Bladder microvascular endothelial cell (primary cell): Measurements from ENCODE around the gene IFRD2. TPM values are rescaled to one million over a fixed set of nuclear protein-coding genes. Genes with fewer than 3 reads are reported as not detected.

Source experiments
- total RNA-seq: library from RNA; depleted of rRNA; stranded (reverse); fragments of >200 nt; gene quantifications from 2 replicates; pipeline ENCODE4 v1.2.3, GENCODE V29; 2014

Gene IFRD2, protein sequence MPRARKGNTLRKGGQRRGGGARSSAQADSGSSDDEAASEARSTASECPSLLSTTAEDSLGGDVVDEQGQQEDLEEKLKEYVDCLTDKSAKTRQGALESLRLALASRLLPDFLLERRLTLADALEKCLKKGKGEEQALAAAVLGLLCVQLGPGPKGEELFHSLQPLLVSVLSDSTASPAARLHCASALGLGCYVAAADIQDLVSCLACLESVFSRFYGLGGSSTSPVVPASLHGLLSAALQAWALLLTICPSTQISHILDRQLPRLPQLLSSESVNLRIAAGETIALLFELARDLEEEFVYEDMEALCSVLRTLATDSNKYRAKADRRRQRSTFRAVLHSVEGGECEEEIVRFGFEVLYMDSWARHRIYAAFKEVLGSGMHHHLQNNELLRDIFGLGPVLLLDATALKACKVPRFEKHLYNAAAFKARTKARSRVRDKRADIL
- 79.2 and 85.9 TPM in 2 replicates for total RNA-seq

DNA sequence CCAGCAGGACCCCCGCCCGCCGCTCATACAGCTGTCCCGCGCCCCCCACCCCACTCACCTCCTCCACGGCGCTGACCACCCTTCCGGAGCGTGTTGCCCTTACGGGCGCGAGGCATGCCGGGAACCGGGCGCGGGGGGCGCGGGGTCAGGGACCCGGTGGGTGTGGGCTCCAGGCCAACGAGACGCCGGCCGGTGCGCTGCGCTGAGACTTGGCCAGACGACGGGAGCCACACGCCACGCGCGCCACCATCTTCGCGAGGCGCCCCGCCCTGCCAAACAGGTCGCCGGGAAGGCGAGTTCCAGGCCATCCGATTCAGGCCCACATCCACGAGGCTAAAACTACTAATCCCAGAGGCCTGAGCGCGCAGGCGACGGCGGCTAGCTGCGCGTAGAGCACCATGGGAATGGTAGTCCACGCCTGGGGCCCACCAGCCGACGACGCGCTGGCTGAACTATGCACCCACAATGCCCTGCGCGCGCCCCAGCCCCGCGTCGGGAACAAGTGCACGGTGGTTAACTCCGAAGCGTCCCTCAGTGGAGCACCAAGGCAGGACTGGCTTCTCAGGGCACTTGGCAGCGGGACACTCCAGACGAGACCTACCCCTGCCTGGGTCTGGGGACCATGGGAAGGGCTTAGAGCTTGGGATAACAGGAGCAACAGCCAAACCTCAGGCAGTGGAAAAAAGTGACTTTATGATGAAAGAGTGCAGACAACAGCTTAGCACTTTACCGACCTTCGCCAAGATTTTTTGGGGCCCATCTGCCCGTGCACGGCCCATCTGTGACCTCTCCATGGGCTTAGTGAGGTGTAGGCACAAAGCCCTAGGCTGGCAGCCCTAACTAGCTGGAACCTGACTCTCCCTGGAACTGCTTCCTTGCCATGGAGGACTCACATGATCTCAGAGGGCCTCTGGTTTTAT is at the start of gene IFRD2:
TSS of gene IFRD2 (minus strand) at position 271 of the 920 bp plus-strand sequence. CDS start at position 116, 155 bp downstream.

DNA sequence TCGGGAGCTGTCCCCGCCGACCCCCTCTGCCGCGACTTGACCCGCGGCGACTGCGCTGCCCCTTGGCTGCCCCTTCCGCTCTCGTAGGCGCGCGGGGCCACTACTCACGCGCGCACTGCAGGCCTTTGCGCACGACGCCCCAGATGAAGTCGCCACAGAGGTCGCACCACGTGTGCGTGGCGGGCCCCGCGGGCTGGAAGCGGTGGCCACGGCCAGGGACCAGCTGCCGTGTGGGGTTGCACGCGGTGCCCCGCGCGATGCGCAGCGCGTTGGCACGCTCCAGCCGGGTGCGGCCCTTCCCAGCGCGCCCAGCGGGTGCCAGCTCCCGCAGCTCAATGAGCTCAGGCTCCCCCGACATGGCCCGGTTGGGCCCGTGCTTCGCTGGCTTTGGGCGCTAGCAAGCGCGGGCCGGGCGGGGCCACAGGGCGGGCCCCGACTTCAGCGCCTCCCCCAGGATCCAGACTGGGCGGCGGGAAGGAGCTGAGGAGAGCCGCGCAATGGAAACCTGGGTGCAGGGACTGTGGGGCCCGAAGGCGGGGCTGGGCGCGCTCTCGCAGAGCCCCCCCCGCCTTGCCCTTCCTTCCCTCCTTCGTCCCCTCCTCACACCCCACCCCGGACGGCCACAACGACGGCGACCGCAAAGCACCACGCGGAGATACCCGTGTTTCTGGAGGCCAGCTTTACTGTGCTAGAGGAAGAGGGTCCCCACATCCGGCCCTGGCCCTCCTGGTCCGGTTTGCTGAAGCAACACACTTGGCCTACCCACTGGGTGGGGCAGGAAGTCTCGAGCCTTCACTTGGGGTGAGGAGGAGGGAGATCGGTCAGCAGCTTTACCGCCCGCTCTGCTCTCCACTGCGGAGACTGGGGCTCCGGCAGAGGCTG is 48.5 kb upstream of the IFRD2 start, which contains the start of gene RASSF1:
TSS of gene RASSF1 (minus strand) at position 389 of the 882 bp plus-strand sequence. CDS start at position 358, 31 bp downstream.

DNA sequence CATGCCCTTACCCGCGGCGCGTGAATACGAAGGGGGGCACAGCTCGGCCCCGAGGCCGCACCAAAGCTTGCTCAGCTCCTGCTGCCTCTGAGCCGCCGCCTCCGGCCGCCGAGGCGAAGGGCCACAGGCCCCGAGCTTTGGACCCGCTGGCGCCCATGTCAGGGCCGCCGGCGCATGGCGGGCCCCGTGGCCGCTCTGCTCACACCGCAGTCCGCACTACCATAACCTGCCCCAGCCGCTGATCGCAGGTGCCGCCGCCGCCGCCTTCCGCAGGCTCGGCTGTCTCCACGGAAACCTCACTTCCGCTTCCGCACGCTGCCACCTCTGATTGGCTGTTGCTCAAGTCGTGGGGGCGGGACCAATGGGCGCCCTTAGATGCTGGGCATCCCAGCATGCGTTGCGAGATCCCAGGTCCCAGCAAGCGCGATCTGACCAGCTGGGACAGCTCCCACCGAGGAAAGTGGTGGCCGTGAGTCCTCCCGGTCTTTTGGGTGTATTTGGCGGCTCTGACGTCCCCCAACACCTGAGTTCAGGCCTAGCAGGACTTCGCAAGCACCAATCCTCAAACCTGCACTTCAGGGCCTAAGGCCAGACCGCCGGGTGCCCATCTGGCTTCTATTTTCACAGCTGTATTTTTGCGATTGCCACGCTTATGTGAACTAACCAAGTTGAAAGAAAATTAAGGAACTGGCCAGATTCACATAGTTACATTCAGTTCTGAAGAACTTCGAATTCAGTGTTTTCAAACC is 35.9 kb upstream of the IFRD2 start, which contains the start of gene TUSC2:
TSS of gene TUSC2 (minus strand) at position 281 of the 749 bp plus-strand sequence. CDS start at position 157, 124 bp downstream.

DNA sequence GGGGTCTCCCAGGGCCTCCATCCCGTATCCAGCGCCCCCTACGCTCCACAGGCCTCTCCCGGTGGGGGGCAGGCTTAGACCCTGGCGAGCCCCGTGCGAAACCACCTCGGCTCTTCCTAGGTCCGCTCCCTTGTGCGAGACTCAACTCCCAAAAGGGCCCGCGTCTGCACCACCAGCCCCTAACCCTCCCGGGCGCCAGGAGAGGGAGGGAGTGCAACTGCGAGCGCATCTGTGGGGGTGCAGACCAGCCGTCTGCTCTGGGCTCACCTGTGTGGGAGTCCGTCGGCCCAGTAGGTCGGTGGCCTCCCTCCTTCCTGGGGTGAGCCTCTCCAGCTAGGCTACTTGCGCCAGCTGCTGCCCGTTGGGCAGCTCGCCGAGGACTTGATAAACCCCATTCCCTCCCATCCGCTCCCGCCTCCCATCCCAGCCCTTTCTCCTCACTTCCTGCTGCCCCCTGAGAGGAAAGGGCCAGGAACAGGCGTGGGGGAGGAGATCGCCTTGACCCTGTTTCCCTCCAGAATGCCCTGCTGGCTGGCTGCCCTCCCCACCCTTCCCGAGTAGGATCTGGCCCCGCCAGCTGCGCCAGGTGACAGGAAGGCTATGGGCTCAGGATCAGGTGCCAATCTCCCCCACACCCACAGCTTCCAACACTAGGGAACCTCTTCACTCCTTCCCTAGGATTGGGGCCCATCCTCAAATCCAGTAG is 30.3 kb upstream of the IFRD2 start, which contains the start of gene HYAL2:
TSS of gene HYAL2 (minus strand) at position 360 of the 706 bp plus-strand sequence. CDS start 2,256 bp downstream, outside the sequence.

DNA sequence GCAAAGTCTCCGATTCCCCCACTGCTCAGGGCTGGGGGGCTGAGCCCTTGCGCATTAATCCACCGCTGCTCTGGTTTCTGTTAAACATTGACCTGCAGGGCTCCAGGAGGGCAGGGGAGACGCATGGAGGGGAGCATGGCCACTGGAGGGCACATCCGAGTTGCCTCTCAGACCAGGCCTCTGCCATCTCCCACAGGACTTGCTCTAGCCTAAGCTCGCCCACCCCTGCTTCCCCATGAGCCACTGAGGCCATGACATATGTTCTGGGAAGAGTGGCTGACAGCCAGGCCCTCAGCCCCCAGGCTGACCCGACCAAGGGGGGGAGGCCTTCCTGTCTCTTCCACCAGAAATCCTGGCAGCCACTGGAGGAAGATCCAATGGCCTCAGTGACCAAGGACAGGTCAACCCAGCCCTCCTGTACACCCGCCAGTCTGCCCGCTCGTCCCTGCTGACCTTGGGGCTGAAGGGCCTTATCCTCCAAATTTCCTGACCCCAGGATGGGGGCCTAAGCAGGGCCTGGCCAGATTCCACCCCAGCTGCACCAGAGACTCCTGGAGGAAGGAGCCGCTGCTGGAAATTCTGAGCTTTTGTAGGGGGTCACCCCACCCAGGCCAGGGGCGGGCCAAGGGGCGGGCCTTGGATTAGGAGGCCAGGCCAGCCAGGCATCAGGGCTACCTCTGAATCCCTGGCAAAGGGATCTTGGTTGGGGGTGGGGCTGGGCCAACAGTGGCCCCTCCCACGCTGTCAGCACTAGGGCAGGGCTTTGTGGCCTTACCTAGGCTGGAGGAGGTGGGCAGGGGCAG is 11.0 kb upstream of the IFRD2 start, which contains the start of gene HYAL1:
TSS of gene HYAL1 (minus strand) at position 562 of the 803 bp plus-strand sequence. CDS start 618 bp downstream, outside the sequence.

DNA sequence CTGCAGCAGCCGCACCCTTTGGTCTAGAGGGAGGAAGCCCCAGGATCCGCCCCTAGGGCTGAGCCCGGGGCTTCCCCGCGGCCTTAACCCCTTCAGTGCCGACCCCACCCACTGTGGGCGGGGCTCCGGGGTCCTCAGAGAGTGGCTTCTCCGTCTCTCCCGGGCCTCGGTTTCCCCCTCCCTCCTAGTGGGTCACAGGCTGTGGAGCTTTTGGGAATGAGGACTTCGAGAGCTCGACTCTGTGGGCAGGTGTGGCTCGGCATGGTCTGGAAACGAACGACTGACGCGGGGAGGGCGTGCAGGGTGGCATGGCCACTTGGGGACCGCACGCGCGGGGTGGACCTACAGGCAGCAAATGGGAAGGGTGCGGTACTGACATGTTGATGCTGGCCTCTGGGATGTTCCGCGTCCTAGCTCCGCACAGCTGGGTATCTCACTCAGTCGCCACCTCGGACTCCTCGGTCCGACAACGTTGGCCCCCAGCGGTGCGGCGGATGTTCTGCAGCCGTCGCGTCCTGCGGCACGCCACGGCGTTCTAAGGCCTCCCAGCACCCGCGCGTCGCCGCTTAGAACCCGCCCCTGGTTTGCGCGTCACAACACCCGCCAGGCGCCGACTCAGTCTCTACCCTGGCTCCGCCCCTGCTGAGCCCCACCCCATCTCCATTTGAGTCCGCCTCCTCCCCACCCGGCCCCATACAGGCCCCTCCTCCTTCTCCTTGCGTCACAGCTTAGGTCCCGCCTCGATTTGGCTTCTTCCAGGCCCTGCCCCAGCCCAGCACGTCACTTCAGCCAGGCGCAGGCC is 6.8 kb upstream of the IFRD2 start, which contains the start of the genes HYAL3 and NAA80:
TSS of gene HYAL3 (minus strand) at position 570 of the 802 bp plus-strand sequence. CDS start 3,803 bp downstream, outside the sequence.
TSS of gene NAA80 (minus strand) at position 570 of the 802 bp plus-strand sequence. CDS start 1,942 bp downstream, outside the sequence.

DNA sequence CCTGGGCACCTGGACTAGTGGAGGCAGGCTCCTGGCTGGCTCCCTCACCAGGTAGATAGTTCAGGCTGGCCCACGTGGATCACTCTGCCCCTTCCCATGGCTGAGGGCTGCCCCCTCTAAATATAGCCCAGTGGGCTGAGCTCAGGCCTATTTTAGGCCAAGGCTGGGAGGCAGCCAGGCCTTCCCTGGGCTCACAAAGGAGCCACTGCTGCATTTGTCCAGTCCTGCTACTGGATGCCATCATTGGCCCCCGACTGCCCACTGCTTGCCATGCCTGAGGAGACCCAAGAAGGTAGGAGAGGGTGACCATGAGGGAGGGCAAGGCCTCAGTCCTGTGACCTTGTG is 13.4 kb downstream of the IFRD2 start, which contains the start of gene LSMEM2:
TSS of gene LSMEM2 (plus strand) at position 208 of the 345 bp plus-strand sequence. CDS start at position 235, 27 bp downstream.

DNA sequence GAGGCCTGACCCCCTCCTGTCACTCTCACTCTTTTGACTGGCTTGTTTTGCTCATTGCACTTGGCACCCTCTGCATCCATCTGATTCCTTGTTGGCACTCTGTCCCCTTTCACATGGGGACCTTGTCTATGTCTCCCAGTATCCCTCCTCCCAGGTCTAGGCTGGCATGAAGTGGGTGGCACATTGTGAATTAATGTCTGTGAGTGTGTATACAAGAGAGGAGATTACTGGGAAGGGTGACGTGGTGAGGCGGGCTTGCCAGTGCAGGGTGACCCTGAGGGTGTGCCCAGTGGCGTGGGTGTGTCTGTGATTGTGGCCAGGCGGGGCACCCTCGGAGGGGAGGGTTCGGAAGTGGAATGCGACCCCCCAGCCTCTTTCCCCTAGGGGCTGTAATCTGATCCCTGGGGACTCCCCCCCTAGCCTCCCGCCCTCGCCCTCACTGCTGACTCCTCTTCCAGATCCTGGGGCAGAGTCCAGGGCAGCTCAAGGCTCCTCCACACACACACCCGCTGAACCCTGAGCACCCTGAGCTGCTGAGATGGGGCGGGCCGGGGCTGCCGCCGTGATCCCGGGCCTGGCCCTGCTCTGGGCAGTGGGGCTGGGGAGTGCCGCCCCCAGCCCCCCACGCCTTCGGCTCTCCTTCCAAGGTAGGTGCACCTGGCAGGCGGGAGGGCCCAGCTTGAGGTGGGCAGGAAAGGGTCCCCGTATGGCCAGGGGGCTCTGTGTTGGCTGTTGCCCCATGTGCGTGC is 23.4 kb downstream of the IFRD2 start, which contains the start of gene SEMA3B:
TSS of gene SEMA3B (plus strand) at position 445 of the 749 bp plus-strand sequence. CDS start at position 539, 94 bp downstream.

Other genes with a start within 250 kb of the IFRD2 start
- gene RBM5, start 203.5 kb downstream of the IFRD2 start, total RNA-seq = 115 and 502 TPM in 2 replicates
- 36.8 and 47.1 TPM in 2 replicates for gene SEMA3F, start 137.1 kb downstream of the IFRD2 start, total RNA-seq
- gene GNAT1, start 100.8 kb downstream of the IFRD2 start, total RNA-seq = not detected in 2 replicates
- gene SLC38A3, start 87.2 kb downstream of the IFRD2 start, total RNA-seq = 0.13 TPM in 1 of 2 replicates, not detected in the other
- 583 and 1,028 TPM in 2 replicates for gene GNAI2, start 56.2 kb downstream of the IFRD2 start, total RNA-seq
- 0.49 and 1.1 TPM in 2 replicates for gene SEMA3B, start 23.3 kb downstream of the IFRD2 start, total RNA-seq
- not detected in 2 replicates for gene LSMEM2, start 13.3 kb downstream of the IFRD2 start, total RNA-seq
- gene HYAL3, start 7.0 kb upstream of the IFRD2 start, total RNA-seq = 9.1 and 15.5 TPM in 2 replicates
- 1.9 and 2.8 TPM in 2 replicates for gene NAA80, start 7.0 kb upstream of the IFRD2 start, total RNA-seq
- gene HYAL1, start 11.1 kb upstream of the IFRD2 start, total RNA-seq = 7.2 and 7.6 TPM in 2 replicates
- gene HYAL2, start 30.3 kb upstream of the IFRD2 start, total RNA-seq = 320 and 845 TPM in 2 replicates
- gene TUSC2, start 35.8 kb upstream of the IFRD2 start, total RNA-seq = 16.2 and 18.2 TPM in 2 replicates
- 17.0 and 29.3 TPM in 2 replicates for gene RASSF1, start 48.4 kb upstream of the IFRD2 start, total RNA-seq
- gene ZMYND10, start 53.3 kb upstream of the IFRD2 start, total RNA-seq = 0.16 and 0.31 TPM in 2 replicates
- gene NPRL2, start 58.3 kb upstream of the IFRD2 start, total RNA-seq = 14.2 and 16.8 TPM in 2 replicates
- gene CYB561D2, start 58.4 kb upstream of the IFRD2 start, total RNA-seq = 18.6 and 22.6 TPM in 2 replicates
- gene TMEM115, start 67.1 kb upstream of the IFRD2 start, total RNA-seq = 28.7 and 34.6 TPM in 2 replicates
- under 0.01 and 0.06 TPM in 2 replicates for gene CACNA2D2, start 211.2 kb upstream of the IFRD2 start, total RNA-seq